ENCODE measurements around the gene CA12.

Gene CA12

GRCh38 chr15:63374686-63375520 lies 6.7 kb downstream of the CA12 start:
- DNase-seq (ENCODE audit: low read depth) = peak; percentile 70

GRCh38 chr15:63373866-63374548 lies 7.6 kb downstream of the CA12 start:
- DNase-seq (ENCODE audit: low read depth) = no peak

GRCh38 chr15:63373330-63373729 lies 8.3 kb downstream of the CA12 start:
- no peak for DNase-seq (ENCODE audit: low read depth)

GRCh38 chr15:63372753-63373152 lies 8.9 kb downstream of the CA12 start:
- DNase-seq (ENCODE audit: low read depth) = peak; percentile 17

- peak; percentile 97 for DNase-seq (ENCODE audit: low read depth)
Observed at GRCh38 chr15:63372018-63372705, 9.5 kb downstream of the CA12 start.

- DNase-seq (ENCODE audit: low read depth) = peak; percentile 46
Observed at GRCh38 chr15:63371297-63371918, 10.2 kb downstream of the CA12 start.

GRCh38 chr15:63370764-63371163 lies 10.9 kb downstream of the CA12 start:
- no peak for DNase-seq (ENCODE audit: low read depth)

- no peak for DNase-seq (ENCODE audit: low read depth)
Observed at GRCh38 chr15:63369781-63370180, 11.9 kb downstream of the CA12 start.

- no peak for DNase-seq (ENCODE audit: low read depth)
Observed at GRCh38 chr15:63369296-63369695, 12.3 kb downstream of the CA12 start.

GRCh38 chr15:63368503-63368902 lies 13.1 kb downstream of the CA12 start:
- DNase-seq (ENCODE audit: low read depth) = no peak

GRCh38 chr15:63367900-63368299 lies 13.7 kb downstream of the CA12 start:
- DNase-seq (ENCODE audit: low read depth) = no peak

GRCh38 chr15:63367390-63367789 lies 14.3 kb downstream of the CA12 start:
- DNase-seq (ENCODE audit: low read depth) = no peak

- DNase-seq (ENCODE audit: low read depth) = no peak
Observed at GRCh38 chr15:63366451-63366850, 15.2 kb downstream of the CA12 start.

GRCh38 chr15:63365273-63365680 lies 16.4 kb downstream of the CA12 start:
- no peak for DNase-seq (ENCODE audit: low read depth)

- no peak for DNase-seq (ENCODE audit: low read depth)
Observed at GRCh38 chr15:63364399-63365272, 17.0 kb downstream of the CA12 start.

GRCh38 chr15:63363292-63363691 lies 18.4 kb downstream of the CA12 start:
- no peak for DNase-seq (ENCODE audit: low read depth)

GRCh38 chr15:63362885-63363284 lies 18.8 kb downstream of the CA12 start:
- DNase-seq (ENCODE audit: low read depth) = no peak

- no peak for DNase-seq (ENCODE audit: low read depth)
Observed at GRCh38 chr15:63362196-63362595, 19.4 kb downstream of the CA12 start.

GRCh38 chr15:63360170-63360569 lies 21.5 kb downstream of the CA12 start:
- no peak for DNase-seq (ENCODE audit: low read depth)

GRCh38 chr15:63358241-63359029 lies 23.2 kb downstream of the CA12 start:
- DNase-seq (ENCODE audit: low read depth) = no peak

GRCh38 chr15:63357731-63358130 lies 23.9 kb downstream of the CA12 start:
- DNase-seq (ENCODE audit: low read depth) = no peak

Data from ELR (cell line).